ENCODE measurements around the gene PDGFD.

- no peak for TF ChIP-seq POLR2AphosphoS5 (IDR thresholded peaks at IDR 0.05; ENCODE audit: borderline replicate concordance, low read depth, low read length)
- TF ChIP-seq FOXP2 (optimal IDR thresholded peaks at IDR 0.05; ENCODE audit: control extremely low read depth, extremely low read length, insufficient read depth) = no peak
- TF ChIP-seq EZH2 (IDR thresholded peaks at IDR 0.05) = no peak
Observed at GRCh38 chr11:103953797-103954486, 210.0 kb downstream of the PDGFD start.

Data from SK-N-MC (cell line).